Neuronal stem cell (in vitro differentiated cells): ENCODE results near the gene ADGRG3.

Experiments
- DNase-seq: peaks from one replicate; pipeline ENCODE4 v3.0.0-alpha.2; 2013; ENCODE audit warnings: low spot score
- H2AFZ ChIP-seq: one replicate; pipeline ENCODE4 v1.6.1; 2013; ENCODE audit warnings: mild to moderate bottlenecking, low read length, inconsistent platforms
- H2AK5ac ChIP-seq: 2 replicates; pipeline ENCODE4 v1.6.1; 2013; ENCODE audit warnings: low read depth, mild to moderate bottlenecking, inconsistent platforms, low read length, moderate library complexity, mixed read lengths
- H2BK120ac ChIP-seq: 2 replicates; pipeline ENCODE4 v1.6.1; 2013; ENCODE audit warnings: low read depth, mild to moderate bottlenecking, inconsistent platforms, low read length, moderate library complexity, mixed read lengths
- H2BK12ac ChIP-seq: one replicate; pipeline ENCODE4 v1.6.1; 2013; ENCODE audit warnings: low read length, inconsistent platforms
- H2BK15ac ChIP-seq: 2 replicates; pipeline ENCODE4 v1.6.1; 2013; ENCODE audit warnings: mild to moderate bottlenecking, low read length, inconsistent platforms, mixed read lengths
- H2BK5ac ChIP-seq: one replicate; pipeline ENCODE4 v1.6.1; 2013; ENCODE audit warnings: inconsistent platforms, mild to moderate bottlenecking, low read length, moderate library complexity
- H3K14ac ChIP-seq: one replicate; pipeline ENCODE4 v1.6.1; 2013; ENCODE audit warnings: low read length, inconsistent platforms
- H3K18ac ChIP-seq: 2 replicates; pipeline ENCODE4 v1.6.1; 2013; ENCODE audit warnings: low read length, inconsistent platforms
- H3K23ac ChIP-seq: 2 replicates; pipeline ENCODE4 v1.6.1; 2013; ENCODE audit warnings: low read depth, mild to moderate bottlenecking, mixed read lengths, low read length, inconsistent platforms; ENCODE audit not compliant: poor library complexity
- H3K27ac ChIP-seq: replicated peaks from 3 replicates; pipeline ENCODE4 v1.5.1; 2013; ENCODE audit warnings: low read length, inconsistent platforms
- H3K27me3 ChIP-seq, 3 experiments: 2 replicates each; pipeline ENCODE4 v1.6.1; 2013; ENCODE audit warnings: low read length in 3 of 3, mild to moderate bottlenecking in 2 of 3, inconsistent platforms in 1 of 3, low read depth in 1 of 3, mixed read lengths in 1 of 3, moderate library complexity in 1 of 3; ENCODE audit not compliant: control insufficient read depth in 3 of 3, insufficient read depth in 3 of 3
- H3K36me3 ChIP-seq, 2 donors: replicated peaks in 1 of 2; 2 replicates each; pipeline ENCODE4 v1.6.1; 2013; ENCODE audit warnings: low read length in 2 of 2; ENCODE audit not compliant: control insufficient read depth in 2 of 2, insufficient read depth in 2 of 2
- H3K4ac ChIP-seq: 2 replicates; pipeline ENCODE4 v1.6.1; 2013; ENCODE audit warnings: inconsistent platforms, mild to moderate bottlenecking, low read length, moderate library complexity
- H3K4me1 ChIP-seq, 2 donors: 1 replicate in 1 of 2; 2 replicates in 1 of 2; pipeline ENCODE4 v1.6.1; 2013; ENCODE audit warnings: low read length in 2 of 2, low read depth in 1 of 2; ENCODE audit not compliant: control insufficient read depth in 2 of 2, insufficient read depth in 1 of 2
- H3K4me2 ChIP-seq: one replicate; pipeline ENCODE4 v1.6.1; 2013; ENCODE audit warnings: mild to moderate bottlenecking, low read length, inconsistent platforms; ENCODE audit not compliant: insufficient read depth, poor library complexity, severe bottlenecking
- H3K4me3 ChIP-seq, 2 donors: 2 replicates each; pipeline ENCODE4 v1.5.1; 2013; ENCODE audit warnings: low read length in 2 of 2, mild to moderate bottlenecking in 2 of 2, inconsistent platforms in 1 of 2, moderate library complexity in 1 of 2
- H3K79me1 ChIP-seq: one replicate; pipeline ENCODE4 v1.6.1; 2013; ENCODE audit warnings: low read depth, mild to moderate bottlenecking, inconsistent platforms, low read length, moderate library complexity
- H3K9ac ChIP-seq: one replicate; pipeline ENCODE4 v1.6.1; 2013; ENCODE audit warnings: mild to moderate bottlenecking, low read depth, low read length, inconsistent platforms; ENCODE audit not compliant: poor library complexity
- H3K9me3 ChIP-seq, 2 donors: replicated peaks in 1 of 2; 2 replicates each; pipeline versions ENCODE3 to v1.6.1; 2013; ENCODE audit warnings: low read length in 2 of 2, mild to moderate bottlenecking in 2 of 2, inconsistent platforms in 1 of 2, low read depth in 1 of 2, mixed read lengths in 1 of 2, moderate library complexity in 1 of 2; ENCODE audit not compliant: control insufficient read depth in 2 of 2, insufficient read depth in 1 of 2
- H4K8ac ChIP-seq: one replicate; pipeline ENCODE4 v1.6.1; 2013; ENCODE audit warnings: low read depth, mild to moderate bottlenecking, inconsistent platforms, low read length, moderate library complexity
- H4K91ac ChIP-seq: one replicate; pipeline ENCODE4 v1.6.1; 2013; ENCODE audit warnings: low read length, low read depth, mild to moderate bottlenecking, inconsistent platforms; ENCODE audit not compliant: poor library complexity
- WGBS, 2 donors: extraction: QIAGEN DNeasy Blood & Tissue Kit; methylation state at CpG; one replicate each; pipeline ENCODE4 v1.1.7; 2013; ENCODE audit warnings: missing lambda C conversion rate in 2 of 2, mixed read lengths in 1 of 2; ENCODE audit not compliant: insufficient read length in 2 of 2, insufficient replicate concordance in 1 of 2; ENCODE audit errors: extremely low coverage in 2 of 2; 5-methylcytosine and 5-hydroxymethylcytosine counted together

The ADGRG3 gene

DNA sequence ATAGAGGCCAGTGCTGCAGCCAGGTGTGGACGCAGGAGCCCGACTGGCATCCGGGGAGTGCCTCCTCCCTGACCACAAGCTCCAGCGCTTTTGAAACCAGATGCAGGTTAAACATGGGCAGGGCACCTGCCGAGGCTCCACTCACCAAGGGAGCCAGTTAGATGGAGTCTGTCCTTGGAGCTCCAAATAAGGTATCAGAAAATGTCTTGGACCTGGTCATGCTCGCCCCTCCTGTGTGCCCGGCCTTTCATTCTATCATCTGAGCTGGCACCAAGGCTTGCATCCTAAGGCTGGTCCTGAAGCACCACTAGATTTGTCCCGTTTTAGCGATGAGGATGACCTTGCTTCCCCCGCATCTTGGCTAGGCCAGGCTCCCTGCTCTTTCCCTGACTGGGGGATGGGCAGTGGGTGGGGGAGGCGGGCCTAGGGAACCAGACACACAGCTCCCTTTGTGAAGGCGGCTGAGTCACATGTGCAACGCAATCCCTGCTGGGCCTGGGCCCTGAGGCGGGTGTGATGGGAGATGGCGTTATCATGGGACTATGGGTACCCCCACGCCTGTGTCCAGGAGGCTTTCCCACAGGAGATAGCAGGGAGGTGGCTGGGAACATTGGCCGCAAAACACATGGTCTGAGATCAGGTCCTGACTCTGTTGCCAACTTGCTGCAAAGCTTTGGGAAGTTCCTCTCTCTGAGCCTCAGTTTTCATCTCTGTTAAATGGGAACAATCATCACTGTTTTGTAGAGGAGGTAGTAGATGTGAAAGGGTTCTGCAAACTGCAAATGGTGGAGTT is 44.7 kb upstream of the ADGRG3 start:
- Histone ChIP-seq H3K23ac (peak overlapping the region; percentile 40), H3K9me3 (no peaks in the 10 kb centered on the region), H3K27me3 (no peaks in the 10 kb centered on the region), H3K9ac (no peak overlapping the region), H2BK120ac (peak overlapping the region; percentile 78), H2BK15ac (peak overlapping the region; percentile 69), H4K91ac (no peak overlapping the region), H4K8ac (no peak overlapping the region), H2BK5ac (peak overlapping the region; percentile 78), H2AFZ (peak overlapping the region; percentile 46), H3K27ac (no peak overlapping the region), H3K4me1 (peaks cover 38 to 42% of the 10 kb centered on the region in 2 donors), H3K18ac (peak overlapping the region; percentile 68), H2AK5ac (peak overlapping the region; percentile 0), H3K4me3 (no peak overlapping the region), H3K36me3 (no peaks in the 10 kb centered on the region), H2BK12ac (no peak overlapping the region), H3K79me1 (no peaks in the 10 kb centered on the region), H3K4me2 (no peak overlapping the region), H3K14ac (peak overlapping the region; percentile 59), H3K4ac (no peak overlapping the region)
- no CpG with 5 or more reads among the region's 17 CpGs for WGBS, 2 donors
- no peak for DNase-seq

DNA sequence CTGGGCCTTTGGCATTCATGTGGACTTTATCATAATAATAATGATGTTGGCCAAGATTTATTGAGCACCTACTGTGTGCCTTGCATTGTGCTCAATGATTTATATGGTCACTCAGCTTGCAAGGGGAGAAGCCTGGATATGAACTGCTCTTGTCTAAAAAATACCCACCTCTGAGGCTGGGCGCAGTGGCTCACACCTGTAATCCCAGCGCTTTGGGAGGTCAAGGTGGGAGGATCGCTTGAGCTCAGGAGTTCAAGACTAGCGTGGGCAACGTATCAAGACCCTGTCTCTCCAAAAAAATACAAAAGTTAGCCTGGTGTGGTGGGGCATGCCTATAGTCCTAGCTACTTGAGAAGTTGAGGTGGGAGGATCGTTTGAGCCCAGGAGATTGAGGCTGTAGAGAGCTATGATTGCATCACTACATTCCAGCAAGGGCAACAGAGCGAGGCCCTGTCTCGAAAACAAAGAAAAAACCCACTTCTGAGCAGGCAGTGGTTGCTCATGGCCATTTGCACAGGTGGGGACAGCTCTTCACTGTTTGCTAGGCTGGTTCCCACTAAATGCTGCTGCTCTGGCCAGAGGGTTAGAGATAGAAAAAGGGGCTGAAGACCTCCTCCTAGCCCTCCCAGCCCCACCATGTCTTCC is 43.9 kb upstream of the ADGRG3 start:
- H3K27ac ChIP-seq: no peak overlapping the region
- H2BK5ac ChIP-seq: no peak overlapping the region
- no peaks in the 10 kb centered on the region for H3K79me1 ChIP-seq
- H3K27me3 ChIP-seq: no peaks in the 10 kb centered on the region
- H3K4me3 ChIP-seq: no peak overlapping the region
- H2BK120ac ChIP-seq: no peak overlapping the region
- no peak overlapping the region for H3K9ac ChIP-seq
- no peak for DNase-seq
- no peak overlapping the region for H3K23ac ChIP-seq
- H2BK12ac ChIP-seq: no peak overlapping the region
- H2AFZ ChIP-seq: peak overlapping the region; percentile 31
- WGBS, 2 donors: no CpG with 5 or more reads among the region's 8 CpGs
- peak overlapping the region; percentile 87 for H4K91ac ChIP-seq
- H2AK5ac ChIP-seq: no peak overlapping the region
- no peak overlapping the region for H3K14ac ChIP-seq
- no peak overlapping the region for H4K8ac ChIP-seq
- no peak overlapping the region for H3K4me2 ChIP-seq
- peak overlapping the region; percentile 67 for H3K18ac ChIP-seq
- no peaks in the 10 kb centered on the region for H3K36me3 ChIP-seq
- no peaks in the 10 kb centered on the region for H3K9me3 ChIP-seq
- no peak overlapping the region for H3K4ac ChIP-seq
- H2BK15ac ChIP-seq: peak overlapping the region; percentile 90
- H3K4me1 ChIP-seq: peaks cover 43 to 48% of the 10 kb centered on the region in 2 donors

DNA sequence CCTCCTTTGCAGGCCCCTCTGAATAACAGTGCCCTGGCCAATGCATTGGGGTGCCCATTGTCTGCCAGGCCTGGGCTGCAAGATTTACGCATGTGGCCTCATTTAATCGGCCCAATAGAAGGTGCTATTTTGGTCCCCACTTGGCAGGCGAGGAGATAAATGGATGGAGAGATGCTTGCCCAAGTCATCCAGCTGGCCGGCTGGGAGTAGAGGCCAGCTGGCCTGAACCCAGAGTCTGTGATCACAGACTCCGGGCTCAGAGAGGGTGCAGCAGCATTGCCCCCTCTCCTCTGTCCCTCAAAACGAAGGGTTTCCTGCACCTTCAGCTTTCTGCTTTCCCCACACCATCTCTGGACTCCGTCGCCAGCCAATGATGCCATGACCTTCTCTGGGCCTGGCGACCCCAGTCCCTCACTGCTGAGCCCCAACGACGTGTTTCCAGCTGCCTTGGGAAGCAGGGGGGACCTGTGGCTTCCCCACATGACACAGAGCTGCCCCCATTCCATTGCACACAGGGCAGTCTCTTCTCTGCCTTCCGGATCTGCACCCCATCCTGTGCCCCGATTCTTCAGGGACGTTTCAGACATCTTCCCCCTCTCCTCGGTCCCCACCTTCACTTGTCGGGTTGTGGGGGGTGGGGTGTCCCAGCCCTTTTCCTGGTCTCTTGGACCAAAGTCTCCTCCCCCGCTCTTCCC is 43.2 kb upstream of the ADGRG3 start:
- no CpG with 5 or more reads among the region's 17 CpGs for WGBS, 2 donors
- Histone ChIP-seq H2AK5ac (peak overlapping the region; percentile 67), H3K27ac (no peak overlapping the region), H3K4me3 (no peak overlapping the region), H3K18ac (peak overlapping the region; percentile 88), H3K9me3 (no peaks in the 10 kb centered on the region), H3K4ac (peak overlapping the region; percentile 79), H3K79me1 (no peaks in the 10 kb centered on the region), H3K36me3 (no peaks in the 10 kb centered on the region), H3K4me2 (no peak overlapping the region), H4K8ac (no peak overlapping the region), H4K91ac (peak overlapping the region; percentile 87), H2BK15ac (peak overlapping the region; percentile 90), H2BK120ac (no peak overlapping the region), H2BK5ac (no peak overlapping the region), H2AFZ (peak overlapping the region; percentile 31), H3K14ac (no peak overlapping the region), H3K27me3 (no peaks in the 10 kb centered on the region), H3K9ac (no peak overlapping the region), H3K4me1 (peaks cover 43 to 47% of the 10 kb centered on the region in 2 donors), H3K23ac (no peak overlapping the region), H2BK12ac (peak overlapping the region; percentile 87)
- no peak for DNase-seq
